ENCODE results near the gene OR6K2.
A peak's percentile ranks its signal among the peaks of the same experiment; 100 is the strongest.

OR6K2 gene

GRCh38 chr1:158700552-158700951 is at the start of gene OR6K2:
Gene OR6K2 (minus strand): TSS chr1:158700652. CDS start chr1:158700652, 0 bp downstream.
- Mint-ChIP-seq H3K9me3 (ENCODE audit: low read depth) (no peaks in the 10 kb centered on the region), H3K4me1 (ENCODE audit: low read depth) (no peaks in the 10 kb centered on the region), H3K36me3 (no peaks in the 10 kb centered on the region), H3K27ac (no peak within 1 kb of the TSS), H3K4me3 (no peak within 1 kb of the TSS), H3K27me3 (no peaks in the 10 kb centered on the region)

DNA sequence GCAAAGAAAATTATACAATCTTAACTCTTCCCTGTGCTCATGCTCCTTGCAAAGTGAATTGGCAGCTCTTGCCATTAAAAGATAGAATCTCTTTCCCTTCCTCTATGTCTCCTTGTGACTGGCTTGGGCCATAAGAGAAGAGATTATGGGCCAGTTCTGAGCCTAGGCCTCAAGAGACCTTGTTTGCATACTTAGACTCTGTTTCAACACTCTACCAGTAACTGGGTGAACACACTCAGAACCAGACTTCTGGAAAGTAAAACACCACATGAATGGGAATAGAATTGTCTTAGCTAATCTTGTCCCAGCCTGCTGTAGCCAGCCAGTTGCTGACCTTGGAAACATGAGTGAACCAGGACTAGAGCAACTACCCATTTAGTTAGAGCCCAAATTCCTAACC is 35.4 kb upstream of the OR6K2 start:
- Mint-ChIP-seq H3K36me3 (no peaks in the 10 kb centered on the region), H3K4me3 (no peak overlapping the region), H3K27me3 (peaks cover 9% of the 10 kb centered on the region), H3K4me1 (ENCODE audit: low read depth) (no peaks in the 10 kb centered on the region), H3K9me3 (ENCODE audit: low read depth) (no peaks in the 10 kb centered on the region), H3K27ac (no peak overlapping the region)

DNA sequence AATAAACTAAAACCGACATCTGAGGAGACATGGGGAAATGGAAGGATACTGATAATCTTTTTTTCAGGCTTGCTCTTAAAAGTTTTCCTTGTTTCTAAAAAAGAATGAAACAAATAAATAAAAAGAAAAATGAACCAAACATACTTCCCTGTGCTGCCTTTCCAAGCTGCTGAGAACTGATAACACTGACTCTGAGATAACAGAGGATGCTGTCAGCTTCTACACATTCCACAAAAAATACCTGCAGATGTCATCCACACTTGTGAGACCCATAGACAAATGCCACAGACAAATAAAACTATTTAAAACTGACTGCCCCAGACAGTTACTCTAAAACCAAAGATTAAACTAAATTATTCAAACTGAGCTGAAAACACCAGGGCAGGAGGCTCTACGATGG is 32.1 kb upstream of the OR6K2 start:
- H3K4me1 Mint-ChIP-seq (ENCODE audit: low read depth), result no peaks in the 10 kb centered on the region
- no peak overlapping the region for H3K4me3 Mint-ChIP-seq
- H3K27ac Mint-ChIP-seq, result no peak overlapping the region
- H3K9me3 Mint-ChIP-seq (ENCODE audit: low read depth), result no peaks in the 10 kb centered on the region
- H3K27me3 Mint-ChIP-seq, result peaks cover 3% of the 10 kb centered on the region
- H3K36me3 Mint-ChIP-seq, result no peaks in the 10 kb centered on the region

DNA sequence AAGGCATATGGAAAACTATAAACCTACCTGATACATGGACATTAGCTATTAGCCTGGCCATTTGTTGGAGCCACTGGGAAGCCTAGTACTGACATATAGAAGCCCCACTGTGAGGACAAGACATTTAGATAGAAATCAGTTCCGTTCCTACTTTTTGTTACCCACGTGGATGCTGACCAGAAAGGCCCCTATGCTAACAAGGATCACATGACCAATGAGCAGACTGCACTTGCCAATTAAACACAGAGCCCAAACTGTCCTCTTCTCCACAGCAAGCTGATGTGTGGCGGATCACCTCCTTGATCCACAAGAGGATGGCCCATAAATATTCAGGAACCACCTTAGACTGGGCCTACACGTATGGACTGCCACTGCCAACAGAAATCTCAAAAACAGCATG is 31.3 kb upstream of the OR6K2 start:
- Mint-ChIP-seq H3K4me1 (ENCODE audit: low read depth) (no peaks in the 10 kb centered on the region), H3K27ac (no peak overlapping the region), H3K4me3 (no peak overlapping the region), H3K27me3 (peaks cover 5% of the 10 kb centered on the region), H3K9me3 (ENCODE audit: low read depth) (no peaks in the 10 kb centered on the region), H3K36me3 (no peaks in the 10 kb centered on the region)

GRCh38 chr1:158730453-158730852 is 30.0 kb upstream of the OR6K2 start:
- H3K27ac Mint-ChIP-seq, result no peak overlapping the region
- no peaks in the 10 kb centered on the region for H3K4me1 Mint-ChIP-seq (ENCODE audit: low read depth)
- no peaks in the 10 kb centered on the region for H3K9me3 Mint-ChIP-seq (ENCODE audit: low read depth)
- H3K27me3 Mint-ChIP-seq, result peaks cover 7% of the 10 kb centered on the region
- H3K4me3 Mint-ChIP-seq, result no peak overlapping the region
- no peaks in the 10 kb centered on the region for H3K36me3 Mint-ChIP-seq

DNA sequence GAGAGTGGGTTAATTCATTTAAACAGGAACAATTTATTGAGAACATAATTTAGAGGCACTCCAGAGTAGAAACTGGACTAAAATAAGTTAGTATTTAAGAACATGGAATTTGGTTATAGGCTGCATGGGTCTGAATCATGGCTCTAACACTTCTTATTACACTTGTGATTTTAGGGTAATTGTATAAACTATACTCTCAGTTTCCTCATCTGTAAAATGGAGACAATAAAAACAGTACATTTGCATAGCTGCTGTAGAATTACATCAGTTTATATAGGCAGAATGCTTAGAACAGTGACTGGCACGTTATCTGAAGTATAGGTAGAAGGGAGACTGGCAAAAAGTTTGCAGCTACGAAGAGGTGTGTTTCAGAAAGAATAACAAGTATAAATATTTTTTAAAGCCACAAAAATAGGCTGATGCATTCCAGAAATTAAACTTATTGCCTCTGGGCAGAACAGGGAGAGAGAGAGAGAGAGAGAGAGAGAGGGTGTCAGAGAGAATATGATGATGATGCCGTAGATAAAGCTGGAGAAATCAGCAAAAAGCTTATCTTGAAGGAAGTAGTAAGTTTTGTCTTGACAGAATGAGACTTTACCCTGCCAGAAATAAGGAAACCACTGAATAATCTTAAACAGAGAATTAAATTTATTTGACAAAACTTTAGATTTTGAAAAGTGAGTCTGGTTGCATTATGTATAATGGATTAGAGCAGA is 28.2 kb upstream of the OR6K2 start:
- H3K4me1 Mint-ChIP-seq (ENCODE audit: low read depth), result no peaks in the 10 kb centered on the region
- H3K9me3 Mint-ChIP-seq (ENCODE audit: low read depth), result no peaks in the 10 kb centered on the region
- H3K27ac Mint-ChIP-seq, result no peak overlapping the region
- no peaks in the 10 kb centered on the region for H3K36me3 Mint-ChIP-seq
- H3K27me3 Mint-ChIP-seq, result peaks cover 12% of the 10 kb centered on the region
- H3K4me3 Mint-ChIP-seq, result no peak overlapping the region

DNA sequence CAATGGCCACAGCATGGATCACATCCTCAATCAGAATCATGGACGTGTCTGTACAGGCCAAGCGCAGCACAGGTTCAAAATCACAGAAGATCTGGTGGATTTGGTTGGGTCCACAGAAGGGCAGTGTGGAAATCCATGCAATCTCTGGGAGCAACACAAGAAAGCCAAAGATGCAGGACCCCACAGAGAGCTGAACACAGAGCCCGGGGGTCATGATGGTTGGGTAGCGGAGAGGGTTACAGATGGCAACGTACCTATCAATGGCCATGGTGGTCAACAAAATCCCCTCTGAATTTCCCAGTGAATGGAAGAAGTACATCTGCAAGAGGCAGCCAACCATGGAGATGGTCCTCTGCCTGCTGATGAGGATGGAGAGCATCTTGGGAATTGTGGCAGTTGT is 24.0 kb upstream of the OR6K2 start:
- H3K27ac Mint-ChIP-seq, result no peak overlapping the region

GRCh38 chr1:158720620-158721019 is 20.2 kb upstream of the OR6K2 start, which contains the start of gene OR6K3:
Gene OR6K3 (minus strand): TSS chr1:158720720. CDS start chr1:158718115, 2,605 bp downstream.
- H3K4me3 Mint-ChIP-seq, result no peak within 1 kb of the TSS
- H3K9me3 Mint-ChIP-seq (ENCODE audit: low read depth), result no peaks in the 10 kb centered on the region
- H3K4me1 Mint-ChIP-seq (ENCODE audit: low read depth), result no peaks in the 10 kb centered on the region
- H3K27ac Mint-ChIP-seq, result no peak within 1 kb of the TSS
- peaks cover 27% of the 10 kb centered on the region for H3K27me3 Mint-ChIP-seq
- H3K36me3 Mint-ChIP-seq, result no peaks in the 10 kb centered on the region

More for the DNA sequence above, 24.0 kb upstream of the OR6K2 start:
- no peaks in the 10 kb centered on the region for H3K4me1 Mint-ChIP-seq (ENCODE audit: low read depth)
- no peaks in the 10 kb centered on the region for H3K9me3 Mint-ChIP-seq (ENCODE audit: low read depth)
- peaks cover 24% of the 10 kb centered on the region for H3K27me3 Mint-ChIP-seq
- H3K4me3 Mint-ChIP-seq, result no peak overlapping the region
- no peaks in the 10 kb centered on the region for H3K36me3 Mint-ChIP-seq

DNA sequence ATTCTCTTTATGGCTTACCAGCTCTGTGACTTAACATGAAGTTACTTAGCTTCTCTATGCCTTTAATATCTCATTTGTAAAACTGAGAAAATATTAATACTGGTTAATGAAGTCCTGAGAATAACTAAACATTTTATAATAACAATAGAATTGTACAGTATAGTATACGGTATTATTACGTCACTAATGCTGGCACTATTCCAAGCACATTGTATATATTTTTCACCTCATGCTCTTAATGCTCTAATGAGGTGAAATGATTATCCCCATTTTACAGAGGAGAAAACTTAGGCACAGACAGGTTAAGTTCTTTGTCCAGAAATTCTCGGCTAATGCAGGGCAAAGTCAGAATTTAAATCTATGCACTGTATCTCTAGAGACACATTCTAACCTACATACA is 19.2 kb upstream of the OR6K2 start:
- no peaks in the 10 kb centered on the region for H3K9me3 Mint-ChIP-seq (ENCODE audit: low read depth)
- H3K27me3 Mint-ChIP-seq, result peaks cover 25% of the 10 kb centered on the region

GRCh38 chr1:158717344-158717743 is 16.9 kb upstream of the OR6K2 start:
- H3K9me3 Mint-ChIP-seq (ENCODE audit: low read depth), result no peaks in the 10 kb centered on the region
- H3K4me3 Mint-ChIP-seq, result no peak overlapping the region
- H3K4me1 Mint-ChIP-seq (ENCODE audit: low read depth), result no peaks in the 10 kb centered on the region
- H3K27me3 Mint-ChIP-seq, result peaks cover 22% of the 10 kb centered on the region
- H3K27ac Mint-ChIP-seq, result no peak overlapping the region
- H3K36me3 Mint-ChIP-seq, result no peaks in the 10 kb centered on the region

More for the DNA sequence above, 19.2 kb upstream of the OR6K2 start:
- no peak overlapping the region for H3K4me3 Mint-ChIP-seq
- no peaks in the 10 kb centered on the region for H3K4me1 Mint-ChIP-seq (ENCODE audit: low read depth)
- no peak overlapping the region for H3K27ac Mint-ChIP-seq
- no peaks in the 10 kb centered on the region for H3K36me3 Mint-ChIP-seq

GRCh38 chr1:158716335-158716734 is 15.9 kb upstream of the OR6K2 start:
- Mint-ChIP-seq H3K27me3 (peaks cover 25% of the 10 kb centered on the region), H3K4me1 (ENCODE audit: low read depth) (no peaks in the 10 kb centered on the region), H3K27ac (peak overlapping the region; percentile 2), H3K4me3 (no peak overlapping the region), H3K36me3 (no peaks in the 10 kb centered on the region), H3K9me3 (ENCODE audit: low read depth) (no peaks in the 10 kb centered on the region)

DNA sequence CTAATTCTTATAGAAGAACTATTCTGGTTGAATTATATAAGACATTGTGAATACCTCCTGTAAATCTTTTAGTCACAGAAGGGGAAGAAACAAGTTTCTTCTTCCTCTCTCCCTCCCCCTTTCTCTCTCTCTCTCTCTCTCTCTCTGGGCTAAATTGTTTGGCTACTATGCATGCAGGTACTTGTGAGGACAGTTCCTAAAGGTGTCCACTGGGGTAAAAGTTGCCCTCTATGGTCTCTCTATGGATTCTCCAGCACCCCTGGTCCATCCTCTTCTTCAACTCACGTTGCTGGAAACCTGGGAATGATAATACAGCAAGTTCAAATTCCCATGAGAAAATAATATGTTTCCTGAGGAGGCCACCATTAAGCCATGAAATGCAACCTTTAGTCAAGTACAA is 14.3 kb upstream of the OR6K2 start:
- Mint-ChIP-seq H3K27me3 (peaks cover 18% of the 10 kb centered on the region), H3K4me3 (no peak overlapping the region), H3K9me3 (ENCODE audit: low read depth) (no peaks in the 10 kb centered on the region), H3K27ac (no peak overlapping the region), H3K4me1 (ENCODE audit: low read depth) (no peaks in the 10 kb centered on the region), H3K36me3 (no peaks in the 10 kb centered on the region)

DNA sequence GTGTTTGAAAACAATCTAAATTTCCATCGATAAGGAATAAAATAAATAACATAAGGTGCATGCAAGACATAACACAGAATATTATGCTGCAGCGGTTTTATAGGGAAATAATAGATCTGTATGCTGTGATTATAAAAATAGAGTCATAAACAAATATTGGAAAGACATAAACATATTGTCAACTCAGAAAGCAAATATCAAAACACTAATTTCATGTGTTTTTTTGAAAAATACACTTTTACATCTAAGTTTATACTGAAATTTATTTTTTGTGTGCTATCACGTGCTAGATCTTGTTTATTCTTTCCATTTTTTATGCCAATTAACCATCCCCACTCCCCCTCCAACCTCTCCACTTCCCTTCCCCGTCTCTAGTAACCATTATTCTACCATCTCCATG is 10.6 kb upstream of the OR6K2 start:
- Mint-ChIP-seq H3K9me3 (ENCODE audit: low read depth) (no peaks in the 10 kb centered on the region), H3K4me3 (no peak overlapping the region), H3K36me3 (no peaks in the 10 kb centered on the region), H3K27me3 (peaks cover 12% of the 10 kb centered on the region), H3K27ac (no peak overlapping the region), H3K4me1 (ENCODE audit: low read depth) (no peaks in the 10 kb centered on the region)

GRCh38 chr1:158706096-158706495 is 5.6 kb upstream of the OR6K2 start:
- H3K27me3 Mint-ChIP-seq, result peaks cover 1% of the 10 kb centered on the region
- no peak overlapping the region for H3K4me3 Mint-ChIP-seq
- H3K9me3 Mint-ChIP-seq (ENCODE audit: low read depth), result no peaks in the 10 kb centered on the region
- H3K4me1 Mint-ChIP-seq (ENCODE audit: low read depth), result no peaks in the 10 kb centered on the region
- no peak overlapping the region for H3K27ac Mint-ChIP-seq
- H3K36me3 Mint-ChIP-seq, result no peaks in the 10 kb centered on the region

- H3K9me3 Mint-ChIP-seq (ENCODE audit: low read depth), result no peaks in the 10 kb centered on the region
- no peak overlapping the region for H3K4me3 Mint-ChIP-seq
- no peaks in the 10 kb centered on the region for H3K4me1 Mint-ChIP-seq (ENCODE audit: low read depth)
- H3K36me3 Mint-ChIP-seq, result no peaks in the 10 kb centered on the region
- peaks cover 5% of the 10 kb centered on the region for H3K27me3 Mint-ChIP-seq
- no peak overlapping the region for H3K27ac Mint-ChIP-seq
Measured at GRCh38 chr1:158694596-158694995, 5.9 kb downstream of the OR6K2 start.

GRCh38 chr1:158692356-158692755 is 8.1 kb downstream of the OR6K2 start:
- Mint-ChIP-seq H3K4me1 (ENCODE audit: low read depth) (no peaks in the 10 kb centered on the region), H3K27ac (no peak overlapping the region), H3K36me3 (no peaks in the 10 kb centered on the region), H3K4me3 (no peak overlapping the region), H3K9me3 (ENCODE audit: low read depth) (no peaks in the 10 kb centered on the region), H3K27me3 (peaks cover 5% of the 10 kb centered on the region)
